CD4-positive, alpha-beta T cell treated with Interferon alpha-2 for 1 hour (primary cell): ENCODE results near the gene OR6C65.

ENCODE experiments used
- DNase-seq, 2 donors: peaks; one replicate each; pipeline ENCODE4 v3.0.0-alpha.2; 2020 to 2022

The OR6C65 gene

GRCh38 chr12:55448825-55449224, 48.5 kb downstream of the OR6C65 start:
- DNase-seq: no peak
